GM12892 (cell line): ENCODE results near the gene ANGPTL7.

ENCODE experiments used
- POLR2A ChIP-seq: IDR thresholded peaks from 2 replicates; pipeline ENCODE4 v1.6.1; 2011; ENCODE audit warnings: low read depth, low read length, control low read depth
- POLR2AphosphoS5 ChIP-seq: IDR thresholded peaks from 2 replicates; pipeline ENCODE4 v1.6.1; 2011; ENCODE audit warnings: low read depth, low read length, control low read depth
- TAF1 ChIP-seq: IDR thresholded peaks from 2 replicates; pipeline ENCODE4 v1.6.1; 2011; ENCODE audit warnings: low read depth, mild to moderate bottlenecking, control low read depth, low read length, borderline replicate concordance

DNA sequence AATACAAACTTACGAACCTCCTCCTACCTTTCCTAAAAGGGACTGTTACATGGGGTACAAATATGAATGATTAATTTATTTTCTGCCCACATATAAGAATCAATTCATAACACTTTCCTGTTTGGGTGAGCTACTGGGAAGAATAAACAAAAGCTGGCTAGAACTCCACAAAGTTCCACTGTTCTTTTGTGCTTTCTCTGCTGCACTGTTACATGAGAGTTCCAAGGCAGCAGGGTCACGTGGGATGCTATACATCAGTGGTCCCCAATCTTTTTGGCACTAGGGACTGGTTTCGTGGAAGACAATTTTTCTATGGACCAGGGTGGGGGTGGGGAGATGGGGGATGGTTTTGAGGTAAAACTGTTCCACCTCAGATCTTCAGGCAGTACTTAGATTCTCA lies 2.2 kb upstream of the ANGPTL7 start:
- no peak for TF ChIP-seq POLR2A
- no peak for TF ChIP-seq POLR2AphosphoS5
- no peak for TF ChIP-seq TAF1
